ENCODE data around the gene SLC25A47. TPM values are rescaled to one million over a fixed set of nuclear protein-coding genes. Genes with fewer than 3 reads are reported as not detected.

SLC25A47 gene
- total RNA-seq, 1 experiment from 2014 or later = 0.13 TPM

GRCh38 chr14:100302616-100303015 lies 20.5 kb upstream of the SLC25A47 start:
- Histone ChIP-seq H2BK20ac (ENCODE audit: low read depth, low read length, poor library complexity, severe bottlenecking) (no peak overlapping the region), H3K14ac (ENCODE audit: insufficient read depth, low read length) (no peak overlapping the region), H3T11ph (ENCODE audit: low read length) (no peak overlapping the region), H3K4ac (ENCODE audit: low read depth, low read length) (no peak overlapping the region), H3K18ac (ENCODE audit: insufficient read length, low read depth, low read length) (no peak overlapping the region), H3K56ac (ENCODE audit: insufficient read length, low read depth, low read length) (no peak overlapping the region), H3K23me2 (ENCODE audit: insufficient read length, low read depth, low read length, poor library complexity, severe bottlenecking) (peaks cover 14% of the 10 kb centered on the region), H3K27me3 (ENCODE audit: insufficient read depth, low read length) (no peaks in the 10 kb centered on the region), H2BK15ac (ENCODE audit: low read depth, low read length) (no peak overlapping the region), H4K91ac (ENCODE audit: insufficient read length, low read depth, low read length) (no peak overlapping the region), H2AFZ (ENCODE audit: low read length) (no peak overlapping the region), H3K4me1 (ENCODE audit: insufficient read depth, low read length) (no peaks in the 10 kb centered on the region; the same call in 1 of the 2 replicates), H3K79me1 (ENCODE audit: insufficient read depth, low read depth, low read length, poor library complexity, severe bottlenecking) (peaks cover 8% of the 10 kb centered on the region), H2BK5ac (ENCODE audit: insufficient read length, low read length) (no peak overlapping the region), H4K8ac (replicated peaks; ENCODE audit: insufficient read length, low read depth, low read length) (no peak overlapping the region), H3K9me3 (ENCODE audit: control insufficient read depth, low read depth, low read length) (no peaks in the 10 kb centered on the region), H4K5ac (ENCODE audit: insufficient read length, low read depth, low read length) (no peak overlapping the region), H3K27ac (ENCODE audit: insufficient read length, low read depth, low read length) (no peak overlapping the region), H2BK12ac (ENCODE audit: insufficient read length, low read depth, low read length) (no peak overlapping the region), H3K79me2 (ENCODE audit: insufficient read depth, low read length) (peaks cover 8% of the 10 kb centered on the region; the same call in 1 of the 2 replicates), H2BK120ac (ENCODE audit: low read depth, low read length, poor library complexity, severe bottlenecking) (no peak overlapping the region), H3K4me2 (ENCODE audit: insufficient read depth, insufficient read length, low read length) (no peak overlapping the region), H3K23ac (ENCODE audit: insufficient read length, low read depth, low read length) (no peak overlapping the region), H3K9ac (ENCODE audit: extremely low read depth, insufficient read length, low read length) (no peak overlapping the region), H2AK5ac (ENCODE audit: insufficient read length, low read length) (no peak overlapping the region), H4K20me1 (ENCODE audit: control insufficient read depth, insufficient read depth, insufficient read length) (peaks cover 4% of the 10 kb centered on the region)
- Mint-ChIP-seq H3K4me1 (peaks cover 18 to 24% of the 10 kb centered on the region in 2 experiments), H3K4me3 (no peak overlapping the region), H3K36me3 (ENCODE audit: insufficient read depth in 1 of 3, low read depth in 3 of 3) (peaks cover 25 to 39% (median 37%) of the 10 kb centered on the region in 3 experiments), H3K27me3 (ENCODE audit: low read depth) (peaks cover 1% of the 10 kb centered on the region), H3K9me3 (no peaks in the 10 kb centered on the region; a peak in 2 of 5 replicates), H3K27ac (no peak overlapping the region)
- TF ChIP-seq CTCF (conservative IDR thresholded peaks at IDR 0.05) = no peak
- DNase-seq = no peak
- no CpG with 5 or more reads among the region's 2 CpGs for WGBS (ENCODE audit: extremely low coverage, insufficient read length, low lambda C conversion rate)
